Mucosa of stomach (tissue), 1 donor: ENCODE measurements around the gene CENPC.
"Not testable (repeated sequence)": the region's sequence is repeated elsewhere in the genome, so short reads cannot be mapped to it uniquely, and the experiment has no call there.

ENCODE experiments used
- H3K27me3 ChIP-seq: one replicate; pipeline ENCODE4 v1.7.0; 2013; ENCODE audit warnings: mild to moderate bottlenecking, low read length; ENCODE audit not compliant: control insufficient read depth, insufficient read depth
- H3K36me3 ChIP-seq: one replicate; pipeline ENCODE4 v1.7.0; 2013; ENCODE audit warnings: low read length; ENCODE audit not compliant: control insufficient read depth, insufficient read depth
- H3K4me1 ChIP-seq: one replicate; pipeline ENCODE4 v1.7.0; 2013; ENCODE audit warnings: mild to moderate bottlenecking, low read length; ENCODE audit not compliant: control insufficient read depth, insufficient read depth
- H3K4me3 ChIP-seq: one replicate; pipeline ENCODE4 v1.7.0; 2013; ENCODE audit warnings: low read length
- H3K9ac ChIP-seq: one replicate; pipeline ENCODE4 v1.7.0; 2013; ENCODE audit warnings: mild to moderate bottlenecking, low read length, moderate library complexity
- H3K9me3 ChIP-seq: one replicate; pipeline ENCODE4 v1.7.0; 2013; ENCODE audit warnings: mild to moderate bottlenecking, low read length, moderate library complexity; ENCODE audit not compliant: control insufficient read depth
- donor health status: Pancreatic carcinoma.

Gene CENPC

GRCh38 chr4:67546004-67546356, 677 bp upstream of the CENPC start:
- Histone ChIP-seq H3K4me3 (no peak overlapping the region), H3K9ac (peak overlapping the region; percentile 38), H3K9me3 (no peaks in the 10 kb centered on the region), H3K36me3 (no peaks in the 10 kb centered on the region), H3K27me3 (no peaks in the 10 kb centered on the region), H3K4me1 (no peaks in the 10 kb centered on the region)

GRCh38 chr4:67542076-67542475, 3.2 kb downstream of the CENPC start:
- H3K36me3 ChIP-seq = no peaks in the 10 kb centered on the region
- no peaks in the 10 kb centered on the region for H3K27me3 ChIP-seq
- no peak overlapping the region for H3K4me3 ChIP-seq
- no peaks in the 10 kb centered on the region for H3K9me3 ChIP-seq
- no peaks in the 10 kb centered on the region for H3K4me1 ChIP-seq
- H3K9ac ChIP-seq = no peak overlapping the region

- no peaks in the 10 kb centered on the region for H3K4me1 ChIP-seq
- H3K4me3 ChIP-seq = no peak overlapping the region
- H3K9ac ChIP-seq = no peak overlapping the region
- no peaks in the 10 kb centered on the region for H3K36me3 ChIP-seq
- no peaks in the 10 kb centered on the region for H3K9me3 ChIP-seq
- H3K27me3 ChIP-seq = no peaks in the 10 kb centered on the region
Measured at GRCh38 chr4:67539830-67540229, 5.5 kb downstream of the CENPC start.

GRCh38 chr4:67535280-67535840, 9.9 kb downstream of the CENPC start:
- Histone ChIP-seq H3K36me3 (no peaks in the 10 kb centered on the region), H3K4me3 (no peak overlapping the region), H3K9me3 (no peaks in the 10 kb centered on the region), H3K4me1 (no peaks in the 10 kb centered on the region), H3K9ac (no peak overlapping the region), H3K27me3 (no peaks in the 10 kb centered on the region)

GRCh38 chr4:67533112-67533511, 12.2 kb downstream of the CENPC start:
- Histone ChIP-seq H3K36me3 (no peaks in the 10 kb centered on the region), H3K9me3 (no peaks in the 10 kb centered on the region), H3K27me3 (no peaks in the 10 kb centered on the region), H3K4me3 (no peak overlapping the region), H3K9ac (no peak overlapping the region), H3K4me1 (no peaks in the 10 kb centered on the region)

GRCh38 chr4:67532397-67532796, 12.9 kb downstream of the CENPC start:
- not testable (repeated sequence) for H3K4me3 ChIP-seq, H3K27me3 ChIP-seq, H3K4me1 ChIP-seq, H3K9ac ChIP-seq, H3K36me3 ChIP-seq, H3K9me3 ChIP-seq

GRCh38 chr4:67531379-67531962, 13.8 kb downstream of the CENPC start:
- no peaks in the 10 kb centered on the region for H3K4me1 ChIP-seq
- H3K36me3 ChIP-seq = no peaks in the 10 kb centered on the region

GRCh38 chr4:67524140-67524539, 21.2 kb downstream of the CENPC start:
- H3K27me3 ChIP-seq, H3K9me3 ChIP-seq: not testable (repeated sequence)

More at GRCh38 chr4:67531379-67531962, 13.8 kb downstream of the CENPC start:
- H3K4me3 ChIP-seq = no peak overlapping the region
- H3K27me3 ChIP-seq = no peaks in the 10 kb centered on the region
- no peaks in the 10 kb centered on the region for H3K9me3 ChIP-seq
- no peak overlapping the region for H3K9ac ChIP-seq

GRCh38 chr4:67522851-67523671, 22.2 kb downstream of the CENPC start:
- H3K9ac ChIP-seq = no peak overlapping the region
- no peak overlapping the region for H3K4me3 ChIP-seq
- no peaks in the 10 kb centered on the region for H3K9me3 ChIP-seq
- no peaks in the 10 kb centered on the region for H3K27me3 ChIP-seq
- H3K36me3 ChIP-seq = no peaks in the 10 kb centered on the region
- peaks cover 13% of the 10 kb centered on the region for H3K4me1 ChIP-seq

More at GRCh38 chr4:67524140-67524539, 21.2 kb downstream of the CENPC start:
- H3K9ac ChIP-seq, H3K4me3 ChIP-seq, H3K36me3 ChIP-seq: not testable (repeated sequence)
- H3K4me1 ChIP-seq = peaks cover 13% of the 10 kb centered on the region

- H3K36me3 ChIP-seq = no peaks in the 10 kb centered on the region
- no peaks in the 10 kb centered on the region for H3K27me3 ChIP-seq
- no peaks in the 10 kb centered on the region for H3K9me3 ChIP-seq
- H3K4me3 ChIP-seq = no peak overlapping the region
- peaks cover 13% of the 10 kb centered on the region for H3K4me1 ChIP-seq
- H3K9ac ChIP-seq = no peak overlapping the region
Measured at GRCh38 chr4:67522230-67522629, 23.1 kb downstream of the CENPC start.

- Histone ChIP-seq H3K4me1 (peaks cover 13% of the 10 kb centered on the region), H3K9me3 (no peaks in the 10 kb centered on the region), H3K9ac (no peak overlapping the region), H3K36me3 (no peaks in the 10 kb centered on the region), H3K27me3 (no peaks in the 10 kb centered on the region), H3K4me3 (no peak overlapping the region)
Measured at GRCh38 chr4:67521506-67521905, 23.8 kb downstream of the CENPC start.

- Histone ChIP-seq H3K9ac (no peak overlapping the region), H3K4me1 (peaks cover 13% of the 10 kb centered on the region), H3K36me3 (no peaks in the 10 kb centered on the region), H3K9me3 (no peaks in the 10 kb centered on the region), H3K4me3 (no peak overlapping the region), H3K27me3 (no peaks in the 10 kb centered on the region)
Measured at GRCh38 chr4:67520141-67520540, 25.2 kb downstream of the CENPC start.
